Esophagus squamous epithelium (tissue), 5 donors: ENCODE measurements around the gene NSMCE4A. TPM values are rescaled to one million over a fixed set of nuclear protein-coding genes. Genes with fewer than 3 reads are reported as not detected.
"Not testable (repeated sequence)": the region's sequence is repeated elsewhere in the genome, so short reads cannot be mapped to it uniquely, and the experiment has no call there.

Experiments used
- DNase-seq: peaks from one replicate; lab custom pipeline; 2025; lab: John Stamatoyannopoulos, UW
- H3K27ac ChIP-seq, 4 donors: fragments of 200-600 bp; sonication (generic); one replicate each; pipeline ENCODE4 v1.5.1; 2016 to 2019; ENCODE audit warnings: mild to moderate bottlenecking in 1 of 4
- H3K27me3 ChIP-seq, 4 donors: fragments of 200-600 bp; sonication (generic); 1 replicate in 3 of 4; 2 replicates in 1 of 4; pipeline versions ENCODE4 v1.5.1 to v1.6.0; 2017 to 2021; ENCODE audit warnings: antibody characterized with exemption in 1 of 4
- H3K36me3 ChIP-seq, 3 donors: fragments of 200-600 bp; sonication (generic); one replicate each; pipeline ENCODE4 v1.5.1; 2016 to 2019
- H3K4me1 ChIP-seq, 3 donors: fragments of 200-600 bp; sonication (generic); one replicate each; pipeline ENCODE4 v1.5.1; 2017 to 2019
- H3K4me3 ChIP-seq, 4 donors: fragments of 200-600 bp; sonication (generic); 1 replicate in 3 of 4; 2 replicates in 1 of 4; pipeline ENCODE4 v1.5.1; 2016 to 2019; ENCODE audit warnings: mild to moderate bottlenecking in 2 of 4, moderate library complexity in 1 of 4
- H3K9me3 ChIP-seq, 3 donors: fragments of 200-600 bp; sonication (generic); one replicate each; pipeline ENCODE4 v1.5.1; 2016 to 2019
- CTCF ChIP-seq, 6 experiments: fragments of 450-650 bp in 4 of 6; fragments of 200-600 bp in 2 of 6; sonication (generic) in 2 of 6; IDR thresholded peaks; one replicate each; pipeline ENCODE4 v1.5.1; 2016 to 2019; ENCODE audit warnings: antibody characterized with exemption in 6 of 6, mild to moderate bottlenecking in 4 of 6, moderate library complexity in 4 of 6
- POLR2A ChIP-seq, 4 donors: fragments of 450-650 bp; IDR thresholded peaks; one replicate each; pipeline ENCODE4 v1.6.1; 2017; ENCODE audit warnings: antibody characterized with exemption in 4 of 4, mild to moderate bottlenecking in 4 of 4, moderate library complexity in 3 of 4
- WGBS, 2 donors: methylation state at CpG; one replicate each; pipeline ENCODE4 v1.1.5; 2018; 5-methylcytosine and 5-hydroxymethylcytosine counted together
- intact Hi-C: fragments of 100-400 bp; cut with DNase I; formaldehyde crosslinking; loops from one replicate; pipeline ENCODE4 v1.15.0; 2022
- total RNA-seq, 4 donors: library from RNA; depleted of rRNA; stranded (reverse); fragments of >200 nt; gene quantifications; one replicate each; pipeline ENCODE4 v1.1.0, GENCODE V29; 2016
- donor health status: DM: yes; HTN: yes; CAD: no.

The NSMCE4A gene
- total RNA-seq, 4 donors from 2014 or later, result 37.0 to 83.2 (median 41.5) TPM

GRCh38 chr10:122020226-122020625 lies 45.2 kb upstream of the NSMCE4A start:
- H3K4me3 ChIP-seq, result peak overlapping the region; percentile 41 to 63 (median 51)
- WGBS, 2 donors, result 79 to 83% methylated on average over 6 of the region's 6 CpGs
- no peak for DNase-seq
- peaks cover 0 to 7% (median 0%) of the 10 kb centered on the region in 3 donors for H3K36me3 ChIP-seq
- peaks cover 4 to 49% (median 13%) of the 10 kb centered on the region in 3 donors for H3K4me1 ChIP-seq
- peak overlapping the region; percentile 90 to 95 (median 94) for H3K27ac ChIP-seq
- H3K9me3 ChIP-seq, result no peaks in the 10 kb centered on the region
- no peaks in the 10 kb centered on the region for H3K27me3 ChIP-seq
- TF ChIP-seq POLR2A (IDR thresholded peaks at IDR 0.05) (no peak), CTCF (IDR thresholded peaks at IDR 0.05) (no peak)
- intact Hi-C loops, result no loop called here

GRCh38 chr10:122019414-122019975 lies 44.5 kb upstream of the NSMCE4A start:
- no peak for DNase-seq
- 38 to 49% methylated on average over 5 to 14 of the region's 24 CpGs for WGBS, 2 donors
- TF ChIP-seq CTCF (IDR thresholded peaks at IDR 0.05) (peak in 1 of 6 experiments; percentile 8), POLR2A (IDR thresholded peaks at IDR 0.05) (peak in 3 of 4 donors; percentile 63 to 82 (median 70))
- intact Hi-C loops, result no loop called here
- Histone ChIP-seq H3K27me3 (no peaks in the 10 kb centered on the region), H3K4me1 (peaks cover 4 to 56% (median 13%) of the 10 kb centered on the region in 3 donors), H3K4me3 (peak overlapping the region; percentile 41 to 63 (median 51)), H3K36me3 (peaks cover 0 to 7% (median 0%) of the 10 kb centered on the region in 3 donors), H3K27ac (peak overlapping the region; percentile 90 to 95 (median 94)), H3K9me3 (no peaks in the 10 kb centered on the region)

GRCh38 chr10:122018951-122019413 lies 44.0 kb upstream of the NSMCE4A start:
- intact Hi-C loops, result no loop called here
- H3K36me3 ChIP-seq, result peaks cover 0 to 7% (median 0%) of the 10 kb centered on the region in 3 donors
- H3K4me3 ChIP-seq, result peak overlapping the region; percentile 41 to 63 (median 51)
- peak in 1 of 4 donors; percentile 23 for TF ChIP-seq POLR2A (IDR thresholded peaks at IDR 0.05)
- TF ChIP-seq CTCF (IDR thresholded peaks at IDR 0.05), result no peak
- WGBS, 2 donors, result 25 to 44% methylated on average over 8 to 14 of the region's 16 CpGs
- peaks cover 4 to 60% (median 13%) of the 10 kb centered on the region in 3 donors for H3K4me1 ChIP-seq
- DNase-seq, result no peak
- H3K27me3 ChIP-seq, result no peaks in the 10 kb centered on the region
- H3K9me3 ChIP-seq, result no peaks in the 10 kb centered on the region
- H3K27ac ChIP-seq, result peak overlapping the region; percentile 90 to 95 (median 94)

- Histone ChIP-seq H3K27ac (peak overlapping the region; percentile 90 to 95 (median 94)), H3K9me3 (no peaks in the 10 kb centered on the region), H3K4me1 (peaks cover 4 to 60% (median 13%) of the 10 kb centered on the region in 3 donors), H3K27me3 (no peaks in the 10 kb centered on the region), H3K4me3 (peak overlapping the region; percentile 41 to 63 (median 51)), H3K36me3 (peaks cover 0 to 7% (median 0%) of the 10 kb centered on the region in 3 donors)
- WGBS, 2 donors, result 26 to 36% methylated on average over 6 to 7 of the region's 7 CpGs
- TF ChIP-seq CTCF (IDR thresholded peaks at IDR 0.05) (no peak), POLR2A (IDR thresholded peaks at IDR 0.05) (no peak)
- intact Hi-C loops, result no loop called here
- DNase-seq, result no peak
These were observed 43.5 kb upstream of the NSMCE4A start for GRCh38 chr10:122018491-122018890.

- H3K36me3 ChIP-seq, DNase-seq, H3K4me3 ChIP-seq, H3K9me3 ChIP-seq, intact Hi-C loops, H3K27me3 ChIP-seq: not testable (repeated sequence)
- 76 to 84% methylated on average over 4 of the region's 4 CpGs for WGBS, 2 donors
- peak overlapping the region; percentile 90 to 95 (median 94) for H3K27ac ChIP-seq
- H3K4me1 ChIP-seq, result peaks cover 4 to 60% (median 13%) of the 10 kb centered on the region in 3 donors
These were observed 42.9 kb upstream of the NSMCE4A start for GRCh38 chr10:122017926-122018325.
